ENCODE results near the gene PSD.

PSD gene

GRCh38 chr10:102414749-102415148 lies 3.8 kb downstream of the PSD start:
- CTCF ChIA-PET: interaction anchor here (0.7 to 2.0 kb wide), 5 partner anchors 11 to 35 kb away, joined by 3 to 6 read pairs (median 4); no protein-coding TSS in a partner anchor
- POLR2A ChIA-PET: interaction anchor here (0.6 kb wide), 1 partner anchor 311 kb away, joined by 3 read pairs; no protein-coding TSS in a partner anchor

DNA sequence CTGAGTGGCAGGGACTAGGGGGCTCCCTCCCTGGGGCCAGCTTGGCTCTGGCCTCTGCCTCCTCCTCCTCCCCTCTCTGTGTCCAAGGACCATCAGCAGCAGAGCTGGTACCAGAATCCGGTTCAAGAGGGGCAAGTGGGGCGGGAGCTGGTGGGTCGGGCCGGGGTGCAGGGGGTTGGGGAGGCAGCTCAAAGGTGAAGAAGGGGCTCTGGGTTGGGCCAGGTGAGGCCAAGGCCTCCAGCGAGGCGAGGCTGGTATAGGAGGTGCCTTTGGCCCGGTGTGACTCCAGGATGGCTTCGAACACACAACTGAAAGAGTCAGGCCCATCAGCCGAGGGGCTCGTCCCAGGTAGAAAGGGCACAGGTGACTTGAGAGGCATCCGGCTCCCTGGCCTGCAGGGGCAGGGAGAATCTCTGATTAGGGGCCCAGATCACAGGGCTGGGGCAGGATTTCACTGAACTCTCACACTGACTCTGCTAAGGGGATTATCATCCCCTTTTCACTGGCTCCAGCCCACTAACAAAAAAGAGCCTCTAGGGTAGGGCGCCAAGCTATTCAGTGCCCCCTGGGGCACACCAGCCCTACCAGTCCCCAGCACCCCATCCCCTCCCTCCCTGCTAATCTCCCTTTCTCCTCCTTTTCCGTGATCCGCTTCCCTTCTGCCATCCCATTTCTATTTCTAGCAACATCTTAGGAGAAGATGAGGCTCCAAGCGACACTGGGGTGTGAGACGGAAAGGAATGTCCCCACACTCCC lies 4.6 kb downstream of the PSD start:
- TF ChIP-seq PRDM1 (tag by site-specific recombination; IDR thresholded peaks at IDR 0.05): 0 out of 2 replicates have a peak, but pooled peaks have one; percentile 24
- TF ChIP-seq ZNF37A (tag by site-specific recombination; IDR thresholded peaks at IDR 0.05): no peak
- H3K4me1 ChIP-seq (ENCODE audit: control insufficient read depth, insufficient read depth, low read length): no peaks in the 10 kb centered on the region; the same call in 1 of the 2 replicates
- ChIA-PET POLR2A (no interaction called here), CTCF (interaction anchor here (1.0 to 2.3 kb wide), 3 partner anchors 10 to 184 kb away, joined by 6 to 13 read pairs (median 6); no protein-coding TSS in a partner anchor)
- H3K9me3 ChIP-seq (ENCODE audit: control insufficient read depth, insufficient read depth, low read depth, low read length): no peaks in the 10 kb centered on the region
- H3K36me3 ChIP-seq (ENCODE audit: control insufficient read depth in 2 of 2, insufficient read depth in 1 of 2, low read length in 2 of 2): no peaks in the 10 kb centered on the region
- H3K27ac ChIP-seq (ENCODE audit: extremely low read depth, low read depth, low read length): no peak overlapping the region
- H3K4me3 ChIP-seq (ENCODE audit: low read depth, low read length): no peak overlapping the region

More at GRCh38 chr10:102414749-102415148, 3.8 kb downstream of the PSD start:
- no peaks in the 10 kb centered on the region for H3K9me3 ChIP-seq (ENCODE audit: control insufficient read depth, insufficient read depth, low read depth, low read length)
- peaks cover 3% of the 10 kb centered on the region for H3K4me1 ChIP-seq (ENCODE audit: control insufficient read depth, insufficient read depth, low read length)
- no peak for TF ChIP-seq ZNF473 (tag by site-specific recombination; IDR thresholded peaks at IDR 0.05)
- no peak for TF ChIP-seq ZNF354C (tag by site-specific recombination; IDR thresholded peaks at IDR 0.05; ENCODE audit: borderline replicate concordance, low read depth)
- TF ChIP-seq OVOL3 (tag by site-specific recombination; IDR thresholded peaks at IDR 0.05): no peak
- TF ChIP-seq ZNF292 (tag by site-specific recombination; IDR thresholded peaks at IDR 0.05; ENCODE audit: borderline replicate concordance, low read depth): no peak
- TF ChIP-seq ZNF514 (tag by site-specific recombination; IDR thresholded peaks at IDR 0.05): no peak
- TF ChIP-seq ZFHX2 (tag by site-specific recombination; conservative IDR thresholded peaks at IDR 0.05): peak; percentile 38
- no peak for TF ChIP-seq ZNF157 (tag by site-specific recombination; IDR thresholded peaks at IDR 0.05)
- no peak for TF ChIP-seq ZNF843 (tag by site-specific recombination; IDR thresholded peaks at IDR 0.05)
- peak; percentile 60 for TF ChIP-seq EGR2 (tag by site-specific recombination; IDR thresholded peaks at IDR 0.05; ENCODE audit: low read depth)
- no peak for TF ChIP-seq ZIC2 (tag by site-specific recombination; IDR thresholded peaks at IDR 0.05)
- H3K27ac ChIP-seq (ENCODE audit: extremely low read depth, low read depth, low read length): no peak overlapping the region
- H3K4me3 ChIP-seq (ENCODE audit: low read depth, low read length): no peak overlapping the region
- no peaks in the 10 kb centered on the region for H3K36me3 ChIP-seq (ENCODE audit: control insufficient read depth in 2 of 2, insufficient read depth in 1 of 2, low read length in 2 of 2)

DNA sequence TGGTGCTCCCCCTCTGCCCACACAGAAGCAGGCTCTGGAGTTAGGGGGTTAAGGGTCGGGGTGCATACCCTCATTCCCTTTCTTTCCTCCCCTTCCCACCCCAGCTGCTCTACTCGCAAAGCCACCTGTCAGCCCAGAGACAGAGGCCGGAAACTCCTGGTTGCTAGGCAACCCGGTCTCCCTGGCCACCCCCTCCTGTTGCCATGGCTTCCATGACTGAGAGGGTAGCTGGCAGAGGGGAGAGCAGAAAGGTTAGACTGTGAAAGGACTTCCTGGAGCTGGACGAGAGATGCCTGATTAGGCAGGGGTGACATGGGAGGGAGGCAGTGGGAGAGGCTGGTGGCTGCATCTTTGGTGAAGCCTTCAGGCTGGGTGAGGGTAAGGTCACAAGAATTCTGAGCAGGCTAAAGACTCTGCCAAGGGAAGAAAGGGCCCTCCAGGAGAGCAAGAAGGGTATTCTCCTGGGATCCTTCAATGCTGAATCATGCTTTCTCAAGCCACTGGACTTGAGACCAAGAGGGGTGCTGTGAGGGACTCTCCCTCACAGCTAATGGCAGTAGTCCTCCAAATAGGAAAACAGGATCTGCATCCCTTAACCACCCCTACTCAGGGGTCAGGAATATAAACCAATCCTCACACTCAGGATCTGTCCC lies 5.4 kb downstream of the PSD start:
- Histone ChIP-seq H3K4me1 (ENCODE audit: control insufficient read depth, insufficient read depth, low read length) (no peaks in the 10 kb centered on the region; the same call in 1 of the 2 replicates), H3K9me3 (ENCODE audit: control insufficient read depth, insufficient read depth, low read depth, low read length) (no peaks in the 10 kb centered on the region), H3K27ac (ENCODE audit: extremely low read depth, low read depth, low read length) (no peak overlapping the region), H3K36me3 (ENCODE audit: control insufficient read depth in 2 of 2, insufficient read depth in 1 of 2, low read length in 2 of 2) (no peaks in the 10 kb centered on the region), H3K4me3 (ENCODE audit: low read depth, low read length) (no peak overlapping the region)
- CTCF ChIA-PET: interaction anchor here (0.9 to 4.5 kb wide), 4 partner anchors 9 to 183 kb away, joined by 4 to 28 read pairs (median 10); no protein-coding TSS in a partner anchor
- POLR2A ChIA-PET: interaction anchor here (2.1 kb wide), 1 partner anchor 8 kb away, joined by 6 read pairs; the partner anchor contains the start of gene FBXL15
- TF ChIP-seq ZNF785 (tag by site-specific recombination; IDR thresholded peaks at IDR 0.05) (no peak), SCRT2 (tag by site-specific recombination; IDR thresholded peaks at IDR 0.05) (peak; percentile 44; the same call in 1 of the 2 replicates), ZNF433 (tag by site-specific recombination; IDR thresholded peaks at IDR 0.05; ENCODE audit: low read depth) (no peak), ZNF335 (tag by site-specific recombination; conservative IDR thresholded peaks at IDR 0.05) (no peak), MYNN (tag by site-specific recombination; IDR thresholded peaks at IDR 0.05; ENCODE audit: borderline replicate concordance) (peak; percentile 93), GLIS2 (tag by site-specific recombination; IDR thresholded peaks at IDR 0.05) (0 out of 2 replicates have a peak, but pooled peaks have one; percentile 26), ATF2 (tag by site-specific recombination; IDR thresholded peaks at IDR 0.05; ENCODE audit: low read depth) (no peak), BCL6B (tag by site-specific recombination; IDR thresholded peaks at IDR 0.05) (no peak), ZNF560 (tag by site-specific recombination; IDR thresholded peaks at IDR 0.05; ENCODE audit: borderline replicate concordance) (no peak), ZNF146 (tag by site-specific recombination; IDR thresholded peaks at IDR 0.05) (no peak)
- TF ChIP-seq, protein P1, sequence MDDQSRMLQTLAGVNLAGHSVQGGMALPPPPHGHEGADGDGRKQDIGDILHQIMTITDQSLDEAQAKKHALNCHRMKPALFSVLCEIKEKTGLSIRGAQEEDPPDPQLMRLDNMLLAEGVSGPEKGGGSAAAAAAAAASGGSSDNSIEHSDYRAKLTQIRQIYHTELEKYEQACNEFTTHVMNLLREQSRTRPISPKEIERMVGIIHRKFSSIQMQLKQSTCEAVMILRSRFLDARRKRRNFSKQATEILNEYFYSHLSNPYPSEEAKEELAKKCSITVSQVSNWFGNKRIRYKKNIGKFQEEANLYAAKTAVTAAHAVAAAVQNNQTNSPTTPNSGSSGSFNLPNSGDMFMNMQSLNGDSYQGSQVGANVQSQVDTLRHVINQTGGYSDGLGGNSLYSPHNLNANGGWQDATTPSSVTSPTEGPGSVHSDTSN (CRISPR knock-in tag; IDR thresholded peaks at IDR 0.05): no peak
- TF ChIP-seq, protein P2, sequence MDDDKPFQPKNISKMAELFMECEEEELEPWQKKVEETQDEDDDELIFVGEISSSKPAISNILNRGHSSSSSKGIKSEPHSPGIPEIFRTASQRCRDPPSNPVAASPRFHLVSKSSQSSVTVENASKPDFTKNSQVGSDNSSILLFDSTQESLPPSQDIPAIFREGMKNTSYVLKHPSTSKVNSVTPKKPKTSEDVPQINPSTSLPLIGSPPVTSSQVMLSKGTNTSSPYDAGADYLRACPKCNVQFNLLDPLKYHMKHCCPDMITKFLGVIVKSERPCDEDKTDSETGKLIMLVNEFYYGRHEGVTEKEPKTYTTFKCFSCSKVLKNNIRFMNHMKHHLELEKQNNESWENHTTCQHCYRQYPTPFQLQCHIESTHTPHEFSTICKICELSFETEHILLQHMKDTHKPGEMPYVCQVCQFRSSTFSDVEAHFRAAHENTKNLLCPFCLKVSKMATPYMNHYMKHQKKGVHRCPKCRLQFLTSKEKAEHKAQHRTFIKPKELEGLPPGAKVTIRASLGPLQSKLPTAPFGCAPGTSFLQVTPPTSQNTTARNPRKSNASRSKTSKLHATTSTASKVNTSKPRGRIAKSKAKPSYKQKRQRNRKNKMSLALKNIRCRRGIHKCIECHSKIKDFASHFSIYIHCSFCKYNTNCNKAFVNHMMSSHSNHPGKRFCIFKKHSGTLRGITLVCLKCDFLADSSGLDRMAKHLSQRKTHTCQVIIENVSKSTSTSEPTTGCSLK (tag by site-specific recombination; IDR thresholded peaks at IDR 0.05): no peak

Data from HEK293 (cell line).